Germinal center (tissue), 1 donor: Measurements from ENCODE around the gene ANO8.

Experiments used
- DNase-seq: peaks from one replicate; pipeline ENCODE4 v3.0.0; 2012; ENCODE audit warnings: mixed read lengths, low spot score

ANO8 gene

DNA sequence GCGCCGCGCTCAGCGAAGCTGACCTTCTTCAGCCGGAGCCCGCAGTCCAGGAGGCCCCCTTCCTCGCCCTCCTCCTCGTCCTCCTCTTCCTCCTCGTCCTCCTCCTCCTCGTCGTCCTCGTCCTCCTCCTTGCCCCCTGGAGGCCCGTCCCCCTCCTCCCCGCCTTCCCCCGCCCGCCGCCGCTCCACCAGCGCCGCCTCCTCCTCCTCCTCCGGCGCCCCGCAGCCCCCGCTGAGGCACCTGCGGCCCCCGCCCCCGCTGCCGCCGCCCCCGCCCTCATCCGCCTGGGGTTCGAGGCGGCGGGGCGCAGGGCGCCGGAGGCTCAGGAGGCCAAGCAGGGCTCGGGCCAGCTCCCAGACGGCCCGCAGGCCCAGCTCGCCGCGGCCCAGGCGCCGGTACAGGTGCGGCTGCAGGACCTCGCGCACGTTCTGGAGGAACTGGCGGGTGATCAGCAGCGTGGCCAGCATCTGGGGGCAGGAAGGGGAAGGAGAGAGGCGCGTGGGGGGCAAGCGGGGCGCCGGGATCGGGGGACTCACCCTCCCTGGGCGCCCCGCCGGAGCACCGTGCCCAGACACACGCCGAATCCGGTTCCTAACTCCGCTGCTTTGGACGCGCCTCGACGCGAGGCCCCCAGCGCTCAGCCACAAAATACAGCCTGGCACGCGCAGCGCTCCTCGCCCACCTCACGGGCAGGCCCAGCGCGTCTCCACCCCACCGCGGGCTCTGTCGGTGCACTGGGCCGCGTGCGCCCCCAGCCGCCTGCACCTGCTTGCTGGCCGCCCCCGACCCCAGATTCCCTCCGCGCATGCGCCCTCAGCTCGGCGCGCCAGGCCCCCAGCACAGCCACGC, 5.9 kb downstream of the ANO8 start:
- DNase-seq, result no peak

DNA sequence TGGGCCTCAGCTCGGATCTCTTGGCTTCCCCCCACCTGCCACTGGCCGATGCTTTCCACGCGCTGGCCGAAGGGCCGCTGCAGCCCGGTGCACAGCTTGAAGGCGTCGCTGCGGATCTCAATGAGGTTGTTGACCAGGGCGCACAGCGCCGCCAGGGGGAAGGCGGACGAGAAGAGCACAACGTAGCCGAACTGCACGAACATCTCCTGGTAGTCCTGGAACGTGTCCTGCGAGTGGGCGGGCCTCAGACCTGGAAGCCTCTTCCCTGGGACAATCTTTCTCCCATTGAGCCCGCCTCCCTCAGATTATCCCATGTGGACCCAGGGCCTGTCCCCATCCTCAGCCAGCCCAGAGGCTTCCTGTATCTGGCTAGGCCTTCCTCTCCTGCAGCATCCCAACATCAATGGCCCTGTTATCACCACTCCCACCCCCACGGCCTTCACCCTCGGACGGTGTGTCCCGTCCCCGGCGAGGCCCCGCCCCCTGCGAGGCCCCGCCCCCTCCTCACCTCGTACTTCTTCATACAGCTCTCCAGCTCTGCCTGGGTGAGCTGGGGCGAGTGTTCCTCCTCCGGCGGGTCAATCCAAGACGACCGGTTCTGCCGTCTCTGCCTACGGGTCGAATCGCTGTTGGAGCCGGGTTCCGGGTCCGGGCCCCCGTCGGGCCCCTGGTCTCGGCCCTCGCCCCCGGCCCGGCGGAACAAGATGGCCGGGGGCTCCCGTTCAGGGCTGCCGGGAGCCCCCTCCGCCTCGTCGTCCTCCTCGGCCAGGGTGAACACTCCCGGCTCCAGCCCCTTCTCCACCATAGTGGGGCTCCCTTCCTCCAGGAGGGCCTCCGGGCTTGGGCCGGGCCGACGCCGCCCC, 6.8 kb downstream of the ANO8 start:
- DNase-seq, result peak; percentile 84

DNA sequence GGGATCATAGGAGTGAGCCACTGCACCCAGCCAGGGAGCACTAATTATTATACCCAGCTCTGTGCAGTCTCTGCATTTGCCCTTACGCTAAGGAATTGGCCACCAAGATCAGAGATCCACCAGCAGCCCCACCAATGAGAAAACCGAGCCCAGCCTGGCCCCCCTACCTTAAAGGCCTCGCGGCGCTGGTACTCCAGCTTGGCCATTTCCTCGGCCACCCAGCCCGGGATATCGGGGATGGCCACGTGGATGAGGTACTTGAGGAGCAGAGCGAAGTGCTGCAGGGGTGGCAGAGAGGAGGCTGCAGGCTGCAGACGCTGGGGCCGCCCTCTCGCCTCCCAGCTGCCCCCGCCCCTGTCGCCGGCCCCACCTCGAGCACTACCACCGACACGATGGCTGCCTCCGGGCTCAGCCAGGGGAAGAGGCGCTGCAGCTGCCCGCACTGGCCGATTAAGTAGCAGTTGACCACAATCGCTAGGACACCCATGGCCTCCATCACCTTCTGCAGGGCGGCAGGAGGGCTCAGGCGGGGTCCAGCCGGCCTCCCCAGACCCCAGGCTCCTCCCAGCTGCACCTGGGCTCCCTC, 7.5 kb downstream of the ANO8 start:
- DNase-seq, result no peak

DNA sequence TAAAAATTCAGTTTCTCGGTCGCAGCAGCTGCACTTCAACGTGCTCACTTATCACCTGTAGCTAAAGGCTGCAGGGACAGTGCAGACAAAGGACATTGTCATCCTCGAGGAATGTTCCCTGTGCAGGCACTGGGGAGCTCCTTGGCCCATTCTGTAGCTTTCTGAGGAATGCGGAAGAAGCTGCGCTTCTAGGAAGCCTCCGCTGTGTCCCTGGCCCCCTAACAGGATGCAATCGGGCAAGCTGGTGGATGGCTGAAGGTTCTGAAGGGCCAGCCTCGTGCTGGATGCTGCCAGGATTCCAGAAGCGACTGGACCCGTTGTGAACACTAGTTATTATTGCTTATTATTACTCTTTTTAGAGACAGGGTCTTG, 8.1 kb downstream of the ANO8 start:
- no peak for DNase-seq

DNA sequence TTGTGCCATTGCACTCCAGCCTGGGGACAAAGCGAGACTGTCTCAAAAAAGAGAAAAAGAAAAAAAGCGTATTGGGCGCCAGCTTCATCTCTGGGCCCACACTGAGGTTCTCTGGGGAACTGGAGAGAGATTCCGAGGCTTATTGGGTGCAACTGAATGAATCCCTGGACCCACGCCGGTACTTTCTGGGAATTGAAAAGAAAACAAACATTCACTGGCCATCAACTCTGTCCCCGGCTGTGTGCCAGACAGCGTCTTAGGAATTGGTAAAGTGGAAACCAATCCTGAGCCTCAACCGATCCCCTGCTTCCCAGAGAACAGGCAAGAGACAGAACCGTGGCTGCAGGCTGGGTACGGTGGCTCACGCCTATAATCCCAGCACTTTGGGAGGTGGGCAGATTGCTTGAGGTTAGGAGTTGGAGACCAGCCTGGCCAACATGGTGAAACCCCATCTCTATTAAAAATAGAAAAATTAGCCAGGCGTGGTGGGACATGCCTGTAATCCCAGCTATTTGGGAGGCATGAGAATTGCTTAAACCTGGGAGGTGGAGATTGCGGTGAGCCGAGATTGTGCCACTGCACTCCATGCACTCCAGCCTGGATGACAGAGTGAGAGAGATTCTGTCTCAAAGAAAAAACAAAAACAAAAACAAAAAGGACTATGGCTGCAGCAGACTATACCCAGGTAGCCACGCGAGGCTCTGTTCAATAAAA, 8.6 kb downstream of the ANO8 start:
- no peak for DNase-seq

DNA sequence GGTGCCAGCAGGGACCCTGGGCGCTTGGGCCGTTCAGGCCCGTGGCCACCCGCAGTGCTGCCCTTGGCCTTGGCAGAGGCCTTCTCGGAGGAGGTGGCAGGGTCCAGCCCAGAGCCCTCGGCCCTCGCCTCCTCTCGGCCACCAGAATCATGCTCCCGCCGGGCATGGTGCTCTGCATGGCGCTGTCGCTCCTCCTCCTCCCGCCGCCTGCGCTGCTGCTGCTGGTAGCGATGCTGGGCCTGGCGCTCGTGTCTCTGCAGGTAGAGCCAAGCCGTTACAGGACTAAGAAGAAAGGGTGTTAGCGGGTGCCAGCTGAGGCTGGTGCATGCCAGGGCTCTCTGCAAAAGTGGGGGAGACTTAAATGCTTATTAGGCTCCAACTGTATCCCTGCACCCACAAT, 9.5 kb downstream of the ANO8 start:
- DNase-seq, result no peak

DNA sequence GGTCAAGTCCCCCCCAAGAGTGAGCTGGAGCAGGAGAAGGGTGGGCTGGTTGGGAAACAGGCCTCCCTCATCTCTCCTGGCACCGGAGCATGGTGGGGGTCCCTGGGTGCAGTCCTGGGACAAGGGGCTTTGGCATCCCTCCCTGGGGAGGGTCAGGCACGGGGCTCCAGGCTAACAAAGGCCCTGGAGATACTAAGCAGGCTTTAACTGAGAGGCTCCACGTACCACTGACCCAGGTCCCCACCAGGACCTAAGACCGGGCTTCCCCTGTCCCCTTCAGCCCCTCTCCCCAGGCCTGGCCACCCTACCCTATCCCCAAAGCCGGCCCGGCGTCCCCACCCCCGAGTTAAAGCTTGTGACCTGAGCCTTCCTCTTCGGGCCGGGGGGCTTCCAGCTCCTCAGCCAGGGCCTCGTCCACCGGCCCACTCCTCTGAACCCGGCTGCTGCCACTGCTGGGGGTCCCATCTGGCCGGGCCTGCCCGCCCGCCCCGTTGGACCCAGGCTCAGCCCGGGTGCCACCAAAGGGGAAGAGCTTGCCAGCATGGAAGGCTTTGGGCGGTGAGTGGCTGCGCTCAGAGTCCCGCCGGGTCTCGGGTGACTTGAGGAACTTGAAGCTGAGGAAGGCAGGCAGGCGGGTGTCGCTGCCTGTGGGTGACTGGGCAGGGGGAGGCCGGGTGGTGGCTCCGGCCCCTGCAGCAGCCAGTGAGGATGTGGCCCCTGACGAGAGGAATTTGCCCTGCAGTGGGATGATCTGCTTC, 10.1 kb downstream of the ANO8 start:
- DNase-seq, result no peak

DNA sequence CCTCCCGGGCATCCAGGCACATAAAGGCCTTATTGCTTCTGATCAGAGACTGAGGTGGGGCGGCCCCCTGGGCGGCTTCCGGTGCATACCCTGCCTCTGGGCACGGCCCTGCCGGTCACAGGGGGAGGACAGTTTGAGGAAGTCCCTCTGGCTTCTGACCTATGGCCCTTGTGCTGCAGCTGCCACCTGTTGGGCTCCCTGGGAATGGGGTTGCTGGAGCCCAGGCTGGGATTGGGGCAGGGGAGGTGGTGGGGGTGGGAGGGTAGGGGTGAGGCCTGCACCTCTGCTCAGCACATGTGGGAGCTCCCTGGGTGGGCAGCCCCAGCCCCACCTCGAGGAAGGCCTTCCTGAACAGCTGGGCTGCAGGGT, 10.7 kb downstream of the ANO8 start:
- DNase-seq, result no peak

DNA sequence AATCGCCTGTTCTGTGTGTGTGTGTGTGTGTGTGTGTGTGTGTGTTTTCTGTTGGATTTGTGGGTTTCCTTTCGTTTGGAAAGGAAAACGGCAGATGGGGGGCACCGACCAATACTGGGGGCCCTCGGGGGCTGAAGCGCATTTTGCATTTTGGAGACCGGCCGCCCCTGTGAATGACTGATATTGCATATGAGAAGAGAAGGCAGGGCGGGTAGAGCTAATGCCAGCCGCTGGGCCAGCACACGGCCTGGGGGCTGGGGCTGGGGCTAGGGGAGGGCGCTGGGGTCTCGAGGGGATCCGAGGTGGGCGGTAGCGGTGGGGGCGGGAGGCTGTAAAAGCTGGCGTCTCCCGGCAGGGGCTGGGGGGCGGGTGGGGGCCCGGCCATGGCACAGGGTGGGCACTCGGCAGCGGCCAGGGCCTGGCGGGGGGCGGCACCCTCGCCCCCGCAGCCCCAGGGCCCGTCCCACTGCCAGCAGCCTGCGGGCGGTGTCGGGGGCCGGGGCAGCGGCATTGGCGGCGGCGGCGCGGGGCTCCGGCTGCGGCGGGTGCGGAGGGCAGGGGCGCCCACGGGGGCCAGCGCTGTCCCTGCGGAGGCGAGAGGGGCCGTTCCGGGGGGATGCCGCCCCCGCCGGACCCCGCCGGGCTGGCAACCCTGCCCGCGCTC, 11.2 kb downstream of the ANO8 start:
- DNase-seq, result no peak

DNA sequence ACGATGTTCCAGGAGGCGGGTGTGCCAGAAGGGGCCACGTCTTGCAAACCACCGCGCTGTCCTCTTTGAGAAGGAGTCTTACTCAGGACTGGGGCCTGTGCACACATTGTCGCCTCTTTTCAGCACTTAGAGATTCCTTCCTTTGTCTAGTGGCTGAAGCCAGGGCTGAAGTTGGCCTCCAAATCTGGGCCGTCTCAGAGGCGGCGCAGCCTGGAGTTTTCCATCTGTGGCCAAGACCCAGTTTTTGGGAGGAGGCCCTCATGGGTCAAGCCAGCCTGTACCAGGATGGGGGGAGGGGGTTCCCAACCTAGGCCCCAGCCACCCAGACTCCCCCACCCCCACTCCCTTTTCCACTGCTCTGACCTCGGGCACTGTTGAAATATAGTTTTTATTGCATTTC, 11.8 kb downstream of the ANO8 start:
- DNase-seq, result no peak

DNA sequence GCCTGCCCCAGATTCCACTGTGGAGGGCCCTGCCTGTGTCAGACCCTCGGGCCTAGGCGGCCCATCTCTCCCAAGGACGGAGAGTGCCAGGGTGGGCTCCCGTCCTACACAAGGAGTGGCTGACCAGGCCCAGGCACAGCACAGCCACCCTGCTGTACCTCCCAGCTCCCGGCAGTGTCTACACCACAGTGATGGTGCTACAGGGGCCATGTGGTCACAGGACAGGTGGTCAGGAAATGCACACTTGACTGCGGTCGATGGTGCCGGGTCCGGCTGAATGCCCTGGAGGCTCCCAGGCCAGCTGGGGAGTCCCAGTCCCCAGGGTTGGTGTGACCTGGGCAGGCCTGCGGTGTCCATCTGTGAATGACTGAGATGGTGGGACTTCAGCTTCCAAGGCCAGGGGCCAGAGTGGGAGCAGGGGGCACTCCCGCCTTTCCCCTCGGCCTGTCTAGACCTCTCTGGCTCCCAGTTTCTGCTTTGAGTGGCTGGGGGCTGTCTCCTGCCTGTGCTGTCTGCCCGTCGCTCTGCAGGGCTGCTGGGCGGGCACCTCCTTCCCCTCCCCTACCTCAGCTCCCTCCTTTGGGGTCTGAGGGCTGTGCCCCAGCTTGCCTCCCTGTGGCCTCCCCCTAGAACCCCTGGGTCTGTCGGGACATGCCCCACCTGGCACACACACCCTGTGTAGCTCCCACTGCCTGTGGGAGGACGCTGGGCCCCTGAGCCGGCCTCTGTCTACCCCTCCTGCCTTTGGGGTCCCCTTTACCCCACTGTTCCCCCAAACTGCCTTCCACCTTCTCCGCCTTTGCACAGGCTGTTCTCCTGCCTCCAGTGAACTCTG, 12.8 kb downstream of the ANO8 start:
- no peak for DNase-seq

DNA sequence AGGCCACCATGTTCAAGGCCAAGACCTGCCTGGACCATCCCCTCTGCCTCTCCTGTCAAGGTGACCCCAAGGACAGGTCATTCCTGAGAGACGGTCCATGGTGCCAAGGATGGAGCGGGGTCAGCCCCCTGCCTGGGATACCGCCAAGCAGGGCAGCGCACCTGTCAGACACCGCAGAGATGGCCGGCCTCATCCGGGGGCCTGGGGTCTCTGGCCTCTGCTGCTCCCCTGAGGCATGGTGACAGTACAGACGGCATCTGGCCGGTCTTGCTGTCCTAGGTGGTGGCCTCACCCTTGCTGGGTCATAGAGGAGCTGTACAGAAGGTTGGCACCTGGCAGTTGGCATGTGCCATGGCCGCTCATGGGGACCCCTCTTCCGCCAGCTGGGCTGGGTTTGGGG, 14.2 kb downstream of the ANO8 start:
- no peak for DNase-seq

DNA sequence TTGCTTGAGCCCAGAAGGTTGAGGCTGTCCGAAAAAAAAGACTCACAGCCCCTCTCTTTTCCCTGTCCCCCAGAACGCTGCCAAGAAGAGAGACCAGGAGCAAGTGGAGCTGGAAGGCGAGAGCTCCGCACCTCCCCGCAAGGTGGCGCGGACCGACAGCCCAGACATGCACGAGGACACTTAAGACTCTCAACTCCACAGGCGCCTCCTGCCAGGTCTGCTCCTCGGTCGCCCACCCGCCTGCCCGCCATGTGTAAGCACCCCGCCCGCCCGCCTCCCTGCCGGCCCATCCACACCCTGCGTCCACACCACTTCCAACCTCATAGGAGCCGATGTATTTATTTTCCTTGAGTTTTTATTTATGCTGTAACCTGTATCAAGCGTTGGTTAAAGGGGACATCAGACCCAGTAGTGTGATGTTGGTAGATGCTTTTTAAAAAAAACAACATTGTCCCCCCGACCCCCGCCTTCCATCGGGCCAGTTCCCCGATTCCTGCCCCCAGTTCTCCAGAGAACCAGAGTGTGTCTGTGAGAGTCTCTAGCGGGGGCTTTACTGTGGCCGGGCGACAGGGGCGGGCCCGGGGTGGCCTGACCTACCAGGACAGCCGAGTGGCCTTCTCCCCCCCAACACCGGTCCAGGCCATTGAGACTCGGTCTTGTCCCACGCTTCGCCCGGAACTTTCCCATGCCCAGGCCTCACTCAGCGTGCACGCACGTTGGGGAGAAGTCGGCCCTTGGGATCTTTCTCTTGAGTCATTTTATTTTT, 15.0 kb downstream of the ANO8 start:
- DNase-seq, result no peak

DNA sequence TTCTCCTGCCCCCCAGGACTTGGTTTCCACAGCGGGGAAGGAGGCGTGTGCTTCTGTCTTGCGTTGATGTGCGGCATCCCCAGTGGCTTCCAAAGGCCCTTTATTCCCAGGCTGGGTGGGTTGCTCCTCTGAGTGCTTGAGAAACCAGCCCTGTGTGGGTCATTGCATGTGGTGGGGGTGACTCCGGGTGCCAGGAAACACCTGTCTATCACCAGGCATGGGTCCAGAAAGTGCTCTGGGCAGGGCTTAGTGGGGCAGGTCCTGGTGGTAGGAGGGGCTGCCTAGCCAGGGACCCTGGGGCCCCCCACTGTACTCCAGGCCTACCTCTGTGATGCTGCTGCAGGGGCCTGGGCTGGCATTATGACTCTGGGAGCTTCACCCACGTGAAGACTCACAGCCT, 15.7 kb downstream of the ANO8 start:
- no peak for DNase-seq

DNA sequence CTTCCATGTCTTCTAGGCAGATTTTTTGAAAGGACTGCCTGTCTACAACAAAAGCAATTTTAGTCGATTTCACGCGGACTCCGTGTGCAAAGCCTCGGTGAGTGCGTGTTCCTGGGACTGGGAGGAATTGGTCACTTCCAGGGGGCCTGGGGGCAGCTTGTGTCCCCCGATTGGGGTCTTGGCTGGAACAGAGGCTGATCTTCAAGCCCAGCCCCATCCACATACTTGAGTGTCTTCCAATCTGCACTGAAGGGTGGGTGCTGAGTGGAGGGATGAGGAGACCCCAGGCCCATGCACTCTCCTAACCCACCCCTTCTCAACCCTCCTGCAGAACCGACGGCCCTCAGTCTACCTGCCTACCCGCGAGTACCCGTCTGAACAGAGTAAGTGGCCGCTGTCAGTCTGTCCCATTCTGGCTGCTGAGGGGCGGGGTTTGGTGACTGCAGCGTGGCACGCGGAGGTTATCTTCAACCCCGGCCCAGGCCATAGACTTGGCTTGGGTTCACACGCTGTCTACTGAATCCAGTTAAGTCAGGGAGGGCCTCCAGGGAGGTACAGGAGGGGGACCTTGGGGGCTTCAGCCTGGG, 20.6 kb downstream of the ANO8 start:
- DNase-seq, result no peak

DNA sequence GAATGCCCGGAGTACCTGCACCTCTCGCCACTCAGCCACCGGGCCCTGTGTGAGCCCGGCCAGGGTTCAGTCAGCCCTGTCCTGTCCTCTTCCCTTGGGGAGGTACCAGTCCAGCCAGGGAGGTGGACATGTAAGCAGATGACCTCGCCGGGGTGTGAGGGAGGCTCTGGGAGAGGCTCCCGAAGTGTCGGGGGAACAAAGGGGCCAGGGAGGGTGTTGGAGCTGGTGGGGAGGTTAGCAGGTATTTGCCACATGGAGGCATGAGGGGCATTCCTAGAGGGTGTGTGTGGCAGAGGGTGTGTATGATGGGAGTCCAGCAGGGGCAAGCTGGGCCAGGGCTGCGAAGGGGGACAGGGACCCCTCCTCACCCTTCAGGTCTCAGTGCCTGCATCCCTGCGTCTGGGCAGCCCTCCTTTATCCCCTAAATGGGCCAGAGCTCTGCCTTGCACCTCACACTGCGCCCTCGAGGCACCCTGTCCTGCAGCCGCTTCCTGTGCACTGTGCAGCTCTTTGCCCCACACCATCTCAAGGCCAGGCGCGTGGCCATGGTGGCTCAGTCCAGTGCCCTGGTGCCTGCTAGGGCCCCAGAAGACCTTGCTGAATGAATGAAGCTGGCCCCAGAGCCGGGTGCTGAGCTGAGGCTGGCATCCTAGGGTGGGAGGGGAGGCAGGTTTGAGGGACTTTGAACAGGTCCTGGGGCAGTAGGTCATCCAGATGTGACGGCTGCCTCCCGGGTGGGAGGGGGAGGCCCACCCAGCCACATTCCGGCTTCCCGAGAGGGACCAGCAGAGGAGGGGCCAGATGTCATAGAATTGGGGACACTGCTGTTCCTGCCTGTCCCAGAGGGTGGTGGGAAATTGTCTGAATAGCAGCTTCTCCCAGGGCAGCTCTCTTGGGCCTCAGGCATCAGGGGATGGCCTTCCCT, 22.2 kb downstream of the ANO8 start:
- no peak for DNase-seq

DNA sequence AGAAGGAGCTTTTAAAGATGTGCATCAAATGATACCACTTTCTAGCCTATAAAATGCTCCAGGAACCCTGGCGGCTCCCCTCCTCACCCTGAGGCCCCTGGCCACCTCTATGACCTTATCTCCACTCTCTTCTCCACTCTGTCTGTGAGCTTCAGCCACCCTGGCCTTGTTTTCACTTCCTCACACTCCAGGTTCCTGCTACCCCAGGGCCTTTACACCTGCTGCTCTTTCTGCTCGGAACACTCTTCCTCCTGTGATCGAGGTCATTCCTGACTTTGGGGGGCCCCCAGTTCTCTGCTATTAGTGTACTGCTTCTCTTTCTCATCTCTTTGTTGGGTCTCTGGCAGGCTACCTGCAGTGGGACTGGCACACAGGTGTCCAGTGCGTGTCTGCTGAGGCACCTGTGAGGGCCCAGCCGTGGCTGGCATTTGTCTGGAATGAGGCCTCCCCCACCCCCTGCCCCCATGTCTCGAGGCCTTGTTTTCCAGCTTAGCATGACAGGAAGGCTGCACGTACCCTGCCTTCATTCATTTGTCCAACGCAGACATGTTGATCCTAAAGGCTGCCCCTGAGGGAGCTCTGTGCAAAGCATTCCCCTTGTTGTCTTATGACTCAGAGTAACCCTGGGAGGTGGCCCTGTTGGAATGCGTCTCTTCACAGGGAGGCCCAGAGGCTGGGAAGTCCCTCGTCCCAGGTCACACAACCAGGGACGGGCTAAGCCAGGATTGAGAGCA, 23.0 kb downstream of the ANO8 start:
- no peak for DNase-seq
